H1 (cell line): ENCODE results near the gene DLX5. TPM values are rescaled to one million over a fixed set of nuclear protein-coding genes. Genes with fewer than 3 reads are reported as not detected.

Source experiments
- MAFK ChIP-seq: IDR thresholded peaks from 2 replicates; pipeline ENCODE4 v1.6.1; 2012; ENCODE audit warnings: low read depth, mild to moderate bottlenecking, improper control_type of control experiment, low read length
- RNF2 ChIP-seq: fragments of 200-900, 300-1000 bp; sonication (generic); IDR thresholded peaks from 2 replicates; pipeline ENCODE4 v1.7.1; 2016; ENCODE audit warnings: borderline replicate concordance, low read depth, mild to moderate bottlenecking, antibody characterized with exemption, low read length; ENCODE audit not compliant: poor library complexity, severe bottlenecking; ENCODE audit errors: missing control alignments
- SUZ12 ChIP-seq: fragments of 200-600 bp; sonication (generic); IDR thresholded peaks from 2 replicates; pipeline ENCODE4 v1.6.1; 2012; ENCODE audit warnings: mild to moderate bottlenecking, inconsistent platforms, low read length, moderate library complexity, mixed read lengths
- polyA plus RNA-seq, 7 experiments: library from polyadenylated mRNA; depleted of rRNA in 3 of 7; stranded (reverse) in 5 of 7; unstranded in 2 of 7; fragments of >200 nt in 5 of 7; fragments of 200-250 nt in 2 of 7; gene quantifications; 1 replicate in 5 of 7; 2 replicates in 1 of 7; 4 replicates in 1 of 7; pipeline versions ENCODE4 v1.2.1 to v1.2.3, GENCODE V29; 2011 to 2013; ENCODE audit warnings: missing spikeins in 2 of 7, mixed read lengths in 2 of 7
- total RNA-seq: library from RNA; stranded (reverse); fragmentation: NEBNext Ultra II Directional; extraction: Animal tissue kit (Norgen Biotek cat#: 25700); gene quantifications from 2 replicates; pipeline ENCODE4 v1.2.1, GENCODE V29; 2021

The DLX5 gene
- total and polyA plus RNA-seq, 2 of the 8 experiments (the other 6 are each of a cell fraction or from before 2014, with no cell fraction given): not detected

GRCh38 chr7:97002555-97003261 lies 21.9 kb downstream of the DLX5 start (continued):
- TF ChIP-seq RNF2 (peak; percentile 93), MAFK (no peak), SUZ12 (peak; percentile 90)
